MM.1S (cell line): ENCODE results near the gene CAMK4.

Experiments used
- DNase-seq: peaks from one replicate; pipeline ENCODE4 v3.0.0-alpha.2; 2015
- H2AFZ ChIP-seq: fragments of 300-600 bp; sonication (generic); 2 replicates; pipeline ENCODE4 v1.6.0; 2016; ENCODE audit warnings: antibody characterized with exemption, low read length
- H3F3A ChIP-seq: fragments of 300-600 bp; sonication (generic); 2 replicates; pipeline ENCODE4 v1.6.1; 2016; ENCODE audit warnings: mild to moderate bottlenecking, antibody characterized with exemption, low read length, moderate library complexity, mixed read lengths; ENCODE audit not compliant: insufficient read depth
- H3K27ac ChIP-seq: fragments of 300-600 bp; sonication (generic); 2 replicates; pipeline ENCODE4 v1.5.1; 2016; ENCODE audit warnings: mild to moderate bottlenecking, low read length
- H3K27me3 ChIP-seq: fragments of 300-600 bp; sonication (generic); replicated peaks from 2 replicates; pipeline ENCODE4 v1.6.0; 2016; ENCODE audit warnings: low read length; ENCODE audit not compliant: insufficient read depth
- H3K36me3 ChIP-seq: fragments of 300-600 bp; sonication (generic); replicated peaks from 2 replicates; pipeline ENCODE4 v1.6.1; 2016; ENCODE audit warnings: mild to moderate bottlenecking, low read length, mixed read lengths; ENCODE audit not compliant: insufficient read depth
- H3K4me1 ChIP-seq: fragments of 300-600 bp; sonication (generic); 2 replicates; pipeline ENCODE4 v1.6.1; 2016; ENCODE audit warnings: low read length, mixed read lengths
- H3K4me2 ChIP-seq: fragments of 300-600 bp; sonication (generic); 2 replicates; pipeline ENCODE4 v1.6.0; 2016; ENCODE audit warnings: low read depth, low read length
- H3K4me3 ChIP-seq: fragments of 300-600 bp; sonication (generic); 2 replicates; pipeline ENCODE4 v1.5.1; 2016; ENCODE audit warnings: low read length, mixed read lengths
- H3K79me2 ChIP-seq: fragments of 300-600 bp; sonication (generic); 2 replicates; pipeline ENCODE4 v1.6.1; 2016; ENCODE audit warnings: mixed run types, low read length, mixed read lengths
- H3K9ac ChIP-seq: fragments of 300-600 bp; sonication (generic); 2 replicates; pipeline ENCODE4 v1.6.1; 2016; ENCODE audit warnings: low read length, mixed read lengths
- H3K9me2 ChIP-seq: fragments of 300-600 bp; sonication (generic); replicated peaks from 2 replicates; pipeline ENCODE4 v1.6.1; 2016; ENCODE audit warnings: mild to moderate bottlenecking, low read length, mixed read lengths; ENCODE audit not compliant: insufficient read depth
- H3K9me3 ChIP-seq: fragments of 300-600 bp; sonication (generic); replicated peaks from 2 replicates; pipeline ENCODE4 v1.6.1; 2016; ENCODE audit warnings: mild to moderate bottlenecking, low read length, mixed read lengths; ENCODE audit not compliant: insufficient read depth
- H4K20me1 ChIP-seq: fragments of 300-600 bp; sonication (generic); 2 replicates; pipeline ENCODE4 v1.6.1; 2016; ENCODE audit warnings: mild to moderate bottlenecking, low read length, moderate library complexity, mixed read lengths; ENCODE audit not compliant: insufficient read depth
- EZH2 ChIP-seq: fragments of 300-600 bp; sonication (generic); optimal IDR thresholded peaks from 2 replicates; pipeline ENCODE3; 2017; ENCODE audit warnings: low read depth, mild to moderate bottlenecking, antibody characterized with exemption, low read length, mixed read lengths
- EZH2phosphoT487 ChIP-seq: fragments of 300-600 bp; sonication (generic); IDR thresholded peaks from 2 replicates; pipeline ENCODE4 v1.6.1; 2018; ENCODE audit warnings: antibody characterized with exemption, low read length
- TF ChIP-seq, protein P1 (sequence below): fragments of 300-600 bp; sonication (generic); IDR thresholded peaks from 2 replicates; pipeline ENCODE4 v1.5.1; 2016; ENCODE audit warnings: antibody characterized with exemption, low read length, mixed read lengths

The CAMK4 gene

DNA sequence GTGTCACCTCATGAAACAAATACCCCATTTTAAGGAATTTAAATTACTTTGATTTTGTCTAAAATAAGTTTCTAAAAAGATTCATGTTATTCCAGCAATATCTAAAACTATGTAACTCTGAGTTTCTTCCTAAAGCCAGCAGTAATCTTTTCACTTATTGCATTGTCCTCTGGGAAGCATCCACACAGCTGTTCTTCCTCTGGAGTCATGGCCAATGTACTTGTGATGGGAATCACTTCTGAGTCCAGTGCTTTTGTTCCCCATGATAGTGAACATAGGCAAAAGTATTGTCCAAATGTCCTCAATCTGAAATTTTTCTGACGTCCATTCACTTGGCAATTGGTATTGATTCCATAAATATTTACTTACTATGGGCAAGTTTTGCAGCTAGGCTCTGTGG lies 163.2 kb downstream of the CAMK4 start:
- Histone ChIP-seq H3K9me2 (no peaks in the 10 kb centered on the region), H3K27me3 (no peaks in the 10 kb centered on the region), H3K79me2 (no peaks in the 10 kb centered on the region), H3K9ac (no peak overlapping the region), H3K4me1 (no peaks in the 10 kb centered on the region), H3K9me3 (no peaks in the 10 kb centered on the region), H3K4me3 (no peak overlapping the region), H3K36me3 (no peaks in the 10 kb centered on the region), H3K27ac (no peak overlapping the region), H4K20me1 (no peaks in the 10 kb centered on the region), H3F3A (no peaks in the 10 kb centered on the region), H2AFZ (no peak overlapping the region), H3K4me2 (no peak overlapping the region)
- no peak for DNase-seq
- TF ChIP-seq, protein P1, sequence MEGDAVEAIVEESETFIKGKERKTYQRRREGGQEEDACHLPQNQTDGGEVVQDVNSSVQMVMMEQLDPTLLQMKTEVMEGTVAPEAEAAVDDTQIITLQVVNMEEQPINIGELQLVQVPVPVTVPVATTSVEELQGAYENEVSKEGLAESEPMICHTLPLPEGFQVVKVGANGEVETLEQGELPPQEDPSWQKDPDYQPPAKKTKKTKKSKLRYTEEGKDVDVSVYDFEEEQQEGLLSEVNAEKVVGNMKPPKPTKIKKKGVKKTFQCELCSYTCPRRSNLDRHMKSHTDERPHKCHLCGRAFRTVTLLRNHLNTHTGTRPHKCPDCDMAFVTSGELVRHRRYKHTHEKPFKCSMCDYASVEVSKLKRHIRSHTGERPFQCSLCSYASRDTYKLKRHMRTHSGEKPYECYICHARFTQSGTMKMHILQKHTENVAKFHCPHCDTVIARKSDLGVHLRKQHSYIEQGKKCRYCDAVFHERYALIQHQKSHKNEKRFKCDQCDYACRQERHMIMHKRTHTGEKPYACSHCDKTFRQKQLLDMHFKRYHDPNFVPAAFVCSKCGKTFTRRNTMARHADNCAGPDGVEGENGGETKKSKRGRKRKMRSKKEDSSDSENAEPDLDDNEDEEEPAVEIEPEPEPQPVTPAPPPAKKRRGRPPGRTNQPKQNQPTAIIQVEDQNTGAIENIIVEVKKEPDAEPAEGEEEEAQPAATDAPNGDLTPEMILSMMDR = no peak
- TF ChIP-seq EZH2 (no peak), EZH2phosphoT487 (no peak)

DNA sequence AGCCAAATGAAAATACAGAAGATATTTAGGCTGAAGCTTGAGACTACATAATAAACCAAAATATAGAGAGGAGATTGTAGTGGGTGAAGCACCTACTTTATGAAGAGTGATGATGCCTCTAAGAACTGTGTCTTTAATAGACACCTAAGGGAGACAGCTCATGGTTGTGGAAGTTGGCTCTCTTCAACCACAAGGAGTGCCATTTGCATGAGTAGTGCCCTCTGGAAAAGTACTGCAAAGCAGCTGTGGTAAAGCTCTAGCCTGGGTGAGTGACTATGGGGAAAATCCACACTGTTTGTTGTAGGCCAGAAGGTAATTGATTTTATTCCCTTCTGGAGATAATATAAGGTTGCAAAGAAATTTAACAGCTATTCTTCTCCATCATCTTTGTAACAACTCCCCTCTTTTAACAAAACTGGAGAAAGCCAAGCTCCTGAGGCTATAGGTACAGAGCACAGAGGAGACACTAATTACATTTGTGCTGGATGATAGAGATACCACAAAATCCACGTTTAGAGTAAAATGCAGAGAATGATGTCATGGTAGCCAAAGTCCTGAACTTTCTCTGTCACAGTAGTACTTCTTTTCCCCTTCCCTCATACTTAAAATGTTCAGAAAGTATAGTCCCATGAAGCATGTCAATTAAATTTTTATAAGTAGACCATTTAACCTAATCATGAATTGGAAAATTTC lies 165.4 kb downstream of the CAMK4 start:
- Histone ChIP-seq H3K9ac (no peak overlapping the region), H2AFZ (no peak overlapping the region), H3K4me2 (no peak overlapping the region), H3K4me3 (no peak overlapping the region), H3K9me3 (no peaks in the 10 kb centered on the region), H3F3A (no peaks in the 10 kb centered on the region), H3K79me2 (no peaks in the 10 kb centered on the region), H3K27ac (no peak overlapping the region), H3K9me2 (no peaks in the 10 kb centered on the region), H3K36me3 (no peaks in the 10 kb centered on the region), H4K20me1 (no peaks in the 10 kb centered on the region), H3K27me3 (no peaks in the 10 kb centered on the region), H3K4me1 (no peaks in the 10 kb centered on the region)
- DNase-seq = no peak
- TF ChIP-seq EZH2 = no peak
- TF ChIP-seq EZH2phosphoT487 = no peak
- TF ChIP-seq, protein P1 = no peak

DNA sequence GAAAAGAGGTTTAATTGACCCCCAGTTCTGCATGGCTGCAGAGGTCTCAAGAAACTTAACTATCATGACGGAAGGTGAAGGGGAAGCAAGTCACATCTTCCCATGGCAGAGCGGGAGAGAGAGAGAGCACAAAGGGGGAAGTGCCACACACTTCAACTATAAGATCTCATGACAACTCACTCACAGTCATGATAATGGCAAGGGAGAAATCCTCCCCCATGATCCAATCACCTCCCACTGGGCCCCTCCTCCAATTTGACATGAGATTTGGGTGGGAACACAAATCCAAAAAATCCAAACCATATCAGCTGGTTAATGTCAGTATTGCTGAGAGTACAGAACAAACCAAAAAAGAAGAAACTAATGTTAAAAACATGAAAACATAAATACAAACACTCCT lies 168.0 kb downstream of the CAMK4 start:
- TF ChIP-seq, protein P1 = no peak
- TF ChIP-seq EZH2phosphoT487 = no peak
- TF ChIP-seq EZH2 = no peak
- no peaks in the 10 kb centered on the region for H3K9me2 ChIP-seq
- H4K20me1 ChIP-seq = no peaks in the 10 kb centered on the region
- no peak for DNase-seq
- no peak overlapping the region for H2AFZ ChIP-seq
- H3F3A ChIP-seq = no peaks in the 10 kb centered on the region
- no peak overlapping the region for H3K4me2 ChIP-seq
- no peaks in the 10 kb centered on the region for H3K27me3 ChIP-seq
- H3K9ac ChIP-seq = no peak overlapping the region
- H3K9me3 ChIP-seq = no peaks in the 10 kb centered on the region
- no peak overlapping the region for H3K4me3 ChIP-seq
- no peaks in the 10 kb centered on the region for H3K4me1 ChIP-seq
- no peaks in the 10 kb centered on the region for H3K36me3 ChIP-seq
- no peaks in the 10 kb centered on the region for H3K79me2 ChIP-seq
- H3K27ac ChIP-seq = no peak overlapping the region
